IPS-NIHi11 (cell line): ENCODE measurements around the gene VEGFB.

Experiments used
- DNase-seq: peaks from one replicate; pipeline ENCODE4 v3.0.0; 2012; ENCODE audit warnings: mixed read lengths, low spot score

Gene VEGFB, protein sequence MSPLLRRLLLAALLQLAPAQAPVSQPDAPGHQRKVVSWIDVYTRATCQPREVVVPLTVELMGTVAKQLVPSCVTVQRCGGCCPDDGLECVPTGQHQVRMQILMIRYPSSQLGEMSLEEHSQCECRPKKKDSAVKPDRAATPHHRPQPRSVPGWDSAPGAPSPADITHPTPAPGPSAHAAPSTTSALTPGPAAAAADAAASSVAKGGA

DNA sequence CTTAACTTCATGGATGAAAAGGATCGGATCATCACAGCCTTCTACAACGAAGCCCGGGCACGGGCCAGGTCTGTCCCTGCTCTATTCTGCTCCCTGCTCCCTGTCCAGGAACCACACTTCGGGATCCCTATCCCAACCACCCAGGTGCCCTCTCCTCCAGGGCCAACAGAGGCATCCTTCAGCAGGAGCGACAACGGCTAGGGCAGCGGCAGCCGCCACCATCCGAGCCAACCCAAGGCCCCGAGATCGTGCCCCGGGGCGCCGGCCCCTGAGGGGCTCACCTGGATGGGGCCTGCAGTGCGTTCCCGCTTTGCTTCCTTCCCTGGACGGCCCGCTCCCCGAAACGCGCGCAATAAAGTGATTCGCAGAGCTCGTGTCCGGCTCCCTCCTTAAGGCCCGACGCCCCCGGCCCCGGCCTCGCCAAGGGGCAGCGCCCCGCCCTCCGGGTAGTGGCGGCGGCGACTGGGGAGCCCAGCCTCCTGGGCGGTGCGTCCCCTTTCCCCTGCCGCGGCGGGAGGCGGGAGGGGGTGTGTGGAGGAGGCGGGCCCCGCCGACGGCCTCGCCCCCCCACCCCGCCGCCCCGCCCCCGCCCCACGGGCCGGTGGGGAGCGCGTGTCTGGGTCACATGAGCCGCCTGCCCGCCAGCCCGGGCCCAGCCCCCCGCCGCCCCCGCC lies at the start of gene VEGFB:
VEGFB (plus strand) TSS at position 672 of the 674 bp plus-strand sequence. CDS start 250 bp downstream, outside the sequence.
- peak; percentile 54 for DNase-seq

DNA sequence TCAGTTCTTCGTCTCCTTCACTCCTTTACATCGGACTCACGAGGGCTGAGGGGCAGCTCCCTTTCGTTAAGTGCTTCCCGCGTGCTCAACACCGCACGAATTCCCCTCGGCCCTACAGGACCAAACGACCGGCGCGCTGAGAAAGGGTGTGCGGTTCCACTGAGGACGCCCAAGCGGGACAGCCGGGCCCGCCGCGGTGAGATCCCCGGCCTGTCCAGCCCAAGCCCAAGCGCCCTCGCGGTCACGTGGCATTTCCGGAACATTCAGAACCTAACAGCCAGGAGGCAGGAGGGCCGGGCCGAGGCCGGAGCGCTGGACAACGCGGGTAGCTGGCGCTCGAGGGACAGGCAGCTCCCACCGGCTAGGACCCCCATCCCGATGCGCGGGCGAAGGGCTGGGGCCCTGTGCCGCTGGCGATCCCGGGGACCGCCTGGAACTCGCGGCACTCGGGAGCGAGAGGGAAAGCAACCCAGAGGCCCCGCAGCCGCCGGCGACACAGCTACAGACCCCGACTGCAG lies 49.1 kb upstream of the VEGFB start:
- DNase-seq = no peak

DNA sequence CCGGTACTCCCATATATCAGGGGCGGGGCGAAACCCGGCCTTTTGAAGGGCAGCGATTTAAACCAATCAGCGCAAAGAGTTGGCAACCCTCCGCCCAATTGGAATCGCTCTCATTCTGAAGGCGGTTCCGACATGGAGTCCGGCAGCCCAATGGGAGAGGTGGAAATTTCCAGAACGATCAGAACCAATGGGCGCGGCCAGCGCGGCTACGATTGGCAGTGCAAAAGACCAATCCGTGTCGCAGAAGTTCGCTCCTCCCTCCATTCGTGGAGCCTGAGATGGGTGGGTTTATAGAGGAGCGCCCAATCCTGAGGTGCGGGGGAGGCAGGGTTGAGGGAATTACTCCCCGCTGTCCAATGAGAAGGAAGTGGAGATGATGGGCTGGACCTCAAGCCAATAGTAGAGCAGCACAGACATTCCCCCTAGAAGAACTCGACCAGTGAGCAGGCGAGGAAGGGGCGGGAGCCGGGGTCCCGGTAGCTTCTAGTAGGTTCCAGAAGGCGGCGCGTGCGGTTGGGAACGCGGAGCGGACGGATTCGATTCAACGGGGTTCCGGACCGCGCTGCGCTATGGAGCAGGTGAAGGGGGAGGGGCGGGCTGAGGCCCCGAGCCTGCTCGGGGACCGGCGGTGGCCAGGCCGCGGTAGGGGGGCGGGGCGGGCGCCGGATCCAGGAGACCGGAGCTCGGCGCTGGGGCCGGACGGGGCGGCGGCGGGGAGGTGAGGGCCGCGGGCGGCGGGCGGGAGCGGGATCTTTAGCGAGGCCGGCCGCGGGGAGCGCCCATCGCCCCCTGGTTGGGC lies 48.5 kb upstream of the VEGFB start, which contains the start of gene STIP1:
STIP1 (plus strand) TSS at position 479 of the 799 bp plus-strand sequence; CDS start at position 570, 91 bp downstream.
- peak; percentile 94 for DNase-seq

DNA sequence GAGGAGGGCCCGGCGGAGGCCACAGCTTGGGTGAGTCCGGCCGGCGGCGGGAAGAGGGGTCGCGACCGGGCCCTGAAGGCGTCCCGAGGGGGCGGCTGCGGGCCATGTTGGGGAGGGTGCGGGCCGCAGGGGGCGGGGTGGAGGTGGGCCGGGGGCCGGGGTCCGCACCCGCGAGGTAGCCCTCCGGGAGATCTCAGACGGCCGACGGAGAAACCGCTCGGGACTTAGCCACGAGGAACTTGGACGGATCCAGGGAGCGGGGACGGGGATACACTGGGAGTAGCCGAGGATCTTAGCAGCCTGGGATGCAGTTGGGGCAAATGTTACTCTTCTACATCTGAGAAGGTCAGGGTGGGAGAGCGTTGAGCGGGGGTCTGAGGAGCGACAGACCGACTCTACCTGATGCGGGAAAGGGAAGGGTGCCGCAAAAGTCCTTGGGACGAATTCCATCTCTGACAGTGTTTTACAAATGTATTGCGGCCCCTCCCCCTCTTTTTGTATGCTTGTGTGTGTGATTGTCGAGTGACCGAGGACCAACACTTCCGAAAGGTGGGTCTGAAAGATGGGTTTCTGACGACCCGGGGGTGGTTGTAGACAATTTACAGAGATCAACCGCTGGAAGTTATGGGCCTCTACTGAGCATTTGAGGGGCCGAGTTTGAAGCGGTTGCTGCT lies 47.8 kb upstream of the VEGFB start:
- DNase-seq = no peak

DNA sequence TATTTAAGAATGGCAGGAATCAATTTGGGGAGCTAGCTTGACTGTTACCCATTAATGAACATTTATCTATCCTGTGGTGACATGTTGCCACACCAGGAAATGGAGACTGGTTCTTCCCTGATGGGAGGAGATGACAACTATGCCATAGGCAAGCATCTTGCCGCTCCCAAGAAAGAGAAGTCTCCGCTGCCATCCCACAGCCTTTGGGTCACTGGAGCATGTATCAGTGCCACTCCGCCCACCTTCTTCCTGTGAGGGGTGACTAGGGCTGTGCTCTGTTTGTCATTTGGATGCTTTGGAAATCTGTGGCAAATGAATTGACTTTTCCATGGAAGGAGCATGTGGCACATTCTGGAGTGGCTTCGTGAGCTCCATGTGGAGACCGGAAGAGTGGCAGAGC lies 42.0 kb upstream of the VEGFB start:
- no peak for DNase-seq

DNA sequence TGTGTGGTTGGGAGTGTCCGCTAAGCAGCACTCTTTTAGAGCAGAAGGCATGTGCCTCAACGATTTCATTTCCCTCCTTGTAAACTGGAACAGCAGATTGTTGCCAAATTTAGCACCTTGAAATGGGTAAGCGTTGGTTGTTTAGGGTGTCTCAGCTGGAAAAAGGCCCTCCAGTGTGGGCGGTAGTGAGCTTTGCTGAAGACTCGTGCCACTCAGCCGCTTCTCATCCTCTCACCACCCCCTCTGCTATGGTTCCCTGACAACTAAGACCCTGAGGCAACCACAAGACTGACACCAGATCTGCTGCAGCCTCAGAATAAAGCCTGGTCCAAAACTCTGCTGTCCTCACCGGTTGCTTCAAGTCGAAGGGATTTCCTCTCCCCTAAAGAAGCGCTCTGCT lies 37.8 kb upstream of the VEGFB start:
- DNase-seq = no peak

DNA sequence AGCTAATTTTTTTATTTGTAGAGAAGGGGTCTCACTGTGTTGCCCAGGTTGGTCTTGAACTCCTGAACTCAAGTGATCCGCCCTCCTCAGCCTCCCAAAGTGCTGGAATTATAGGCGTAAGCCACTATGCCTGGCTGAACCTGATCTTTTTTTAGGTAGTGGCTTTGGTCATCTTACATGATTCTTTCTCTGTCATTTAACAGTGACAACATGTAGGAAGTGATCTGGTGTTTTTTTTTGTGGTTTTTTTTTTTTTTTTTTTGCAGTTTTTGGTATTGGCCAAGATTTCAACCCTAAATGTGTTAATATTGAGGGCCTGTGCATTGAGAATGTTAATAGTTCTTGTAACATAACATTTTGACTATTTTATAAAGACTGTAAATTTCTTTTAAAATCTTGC lies 35.9 kb upstream of the VEGFB start:
- no peak for DNase-seq

DNA sequence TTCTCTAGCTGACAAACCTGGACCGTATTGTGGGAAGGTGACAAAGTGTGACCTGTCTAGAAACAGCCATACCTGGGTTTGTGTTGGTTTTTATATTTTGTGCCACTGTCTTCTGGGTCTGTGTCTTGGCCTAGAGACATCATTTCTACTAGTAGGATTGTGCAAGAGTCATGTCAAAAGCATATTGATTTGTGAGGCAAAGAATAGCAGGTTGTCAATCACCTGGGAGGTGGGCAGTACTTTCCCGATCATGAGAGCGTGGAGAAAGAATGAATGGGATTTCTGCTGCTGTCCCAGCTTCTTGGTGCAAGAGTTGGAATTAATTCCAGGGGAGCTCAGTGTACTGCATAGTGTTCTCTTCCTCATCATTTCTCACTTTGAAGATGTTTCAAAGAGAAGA lies 32.8 kb upstream of the VEGFB start:
- DNase-seq = no peak

DNA sequence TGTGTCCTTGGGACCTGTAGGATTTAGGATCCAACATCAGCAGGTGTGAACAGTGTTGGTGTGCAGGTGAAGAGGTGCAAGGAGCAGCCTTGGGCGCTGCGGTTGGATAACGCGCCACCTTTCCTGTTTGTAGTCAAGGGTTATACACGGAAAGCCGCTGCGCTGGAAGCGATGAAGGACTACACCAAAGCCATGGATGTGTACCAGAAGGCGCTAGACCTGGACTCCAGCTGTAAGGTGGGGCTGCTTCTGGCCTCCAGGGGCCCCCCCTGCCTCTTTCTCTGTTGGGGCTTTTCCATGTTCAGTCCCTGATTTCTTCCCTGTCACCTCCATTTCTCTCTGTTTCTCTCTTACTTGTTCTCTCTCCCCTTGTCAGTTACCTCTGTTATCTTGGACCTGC lies 31.4 kb upstream of the VEGFB start:
- no peak for DNase-seq

DNA sequence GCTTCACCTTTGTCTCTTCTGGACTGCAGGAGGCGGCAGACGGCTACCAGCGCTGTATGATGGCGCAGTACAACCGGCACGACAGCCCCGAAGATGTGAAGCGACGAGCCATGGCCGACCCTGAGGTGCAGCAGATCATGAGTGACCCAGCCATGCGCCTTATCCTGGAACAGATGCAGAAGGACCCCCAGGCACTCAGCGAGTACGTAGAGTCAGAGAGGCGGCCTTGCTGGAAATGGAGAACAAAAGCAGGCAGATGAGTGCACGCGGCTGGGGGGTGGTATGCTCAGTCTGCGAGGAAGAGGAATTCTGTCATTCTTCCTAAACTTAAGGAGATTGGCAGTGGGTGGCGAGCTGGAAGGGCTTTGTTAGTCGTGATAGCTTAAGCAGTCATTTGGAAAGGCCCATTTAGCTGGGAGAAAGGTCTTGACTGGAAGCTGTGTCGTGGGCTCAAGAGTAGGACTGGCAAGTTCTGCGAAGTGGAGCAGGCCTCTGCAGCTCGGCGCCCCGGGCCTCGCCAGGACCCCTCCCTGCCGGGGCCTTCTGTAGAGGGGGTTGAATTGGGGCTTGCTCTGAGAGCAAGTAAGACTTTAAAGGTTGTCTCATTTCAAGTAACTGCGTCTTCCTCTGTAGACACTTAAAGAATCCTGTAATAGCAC lies 30.8 kb upstream of the VEGFB start:
- DNase-seq = peak; percentile 26

GRCh38 chr11:64204080-64204440 lies 30.3 kb upstream of the VEGFB start:
- peak; percentile 12 for DNase-seq

- DNase-seq = peak; percentile 92
Observed at GRCh38 chr11:64204464-64204989, 29.9 kb upstream of the VEGFB start.

DNA sequence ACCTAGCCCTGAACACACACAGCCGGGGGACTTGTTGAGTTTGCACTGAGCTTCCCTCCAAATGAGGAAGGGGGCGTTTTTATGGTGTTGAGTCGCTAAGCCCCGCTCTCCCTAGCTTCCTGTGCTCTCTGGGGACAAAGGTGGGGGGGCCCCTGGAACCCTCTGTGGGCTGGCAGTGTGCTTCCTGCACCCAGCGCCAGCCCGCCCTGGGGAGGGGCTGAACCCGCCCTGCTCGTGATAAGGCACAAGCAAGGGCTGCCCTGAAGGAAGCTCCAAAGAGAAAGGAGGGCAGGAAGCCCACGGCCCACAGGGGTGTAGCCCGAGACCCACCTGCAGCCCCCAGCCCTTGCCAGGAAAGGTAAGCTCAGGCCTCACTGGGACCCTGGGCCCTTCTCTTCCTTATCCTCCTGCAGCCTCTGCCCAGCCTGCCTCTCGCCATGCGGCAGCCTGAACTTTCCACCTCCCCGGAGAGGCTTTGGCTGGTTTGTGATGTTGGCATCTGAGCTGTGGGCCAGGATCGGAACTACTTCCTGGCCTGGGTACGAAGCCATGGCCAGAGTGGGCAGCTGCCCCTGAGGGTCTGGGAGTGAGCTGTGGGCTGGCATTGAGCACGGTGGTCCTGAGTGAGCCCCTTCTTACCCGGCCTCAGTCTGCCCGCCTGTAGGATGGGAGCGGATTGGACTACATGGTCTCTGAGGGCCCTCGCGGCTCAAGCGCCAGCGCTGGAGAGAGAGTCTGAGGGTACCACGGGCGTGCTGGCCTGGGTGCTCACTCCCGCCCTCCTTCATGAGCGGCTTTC lies 27.7 kb upstream of the VEGFB start, which contains the start of gene FERMT3:
FERMT3 (plus strand) TSS at position 265 of the 799 bp plus-strand sequence. CDS start 644 bp downstream, outside the sequence.
- DNase-seq = peak; percentile 14

DNA sequence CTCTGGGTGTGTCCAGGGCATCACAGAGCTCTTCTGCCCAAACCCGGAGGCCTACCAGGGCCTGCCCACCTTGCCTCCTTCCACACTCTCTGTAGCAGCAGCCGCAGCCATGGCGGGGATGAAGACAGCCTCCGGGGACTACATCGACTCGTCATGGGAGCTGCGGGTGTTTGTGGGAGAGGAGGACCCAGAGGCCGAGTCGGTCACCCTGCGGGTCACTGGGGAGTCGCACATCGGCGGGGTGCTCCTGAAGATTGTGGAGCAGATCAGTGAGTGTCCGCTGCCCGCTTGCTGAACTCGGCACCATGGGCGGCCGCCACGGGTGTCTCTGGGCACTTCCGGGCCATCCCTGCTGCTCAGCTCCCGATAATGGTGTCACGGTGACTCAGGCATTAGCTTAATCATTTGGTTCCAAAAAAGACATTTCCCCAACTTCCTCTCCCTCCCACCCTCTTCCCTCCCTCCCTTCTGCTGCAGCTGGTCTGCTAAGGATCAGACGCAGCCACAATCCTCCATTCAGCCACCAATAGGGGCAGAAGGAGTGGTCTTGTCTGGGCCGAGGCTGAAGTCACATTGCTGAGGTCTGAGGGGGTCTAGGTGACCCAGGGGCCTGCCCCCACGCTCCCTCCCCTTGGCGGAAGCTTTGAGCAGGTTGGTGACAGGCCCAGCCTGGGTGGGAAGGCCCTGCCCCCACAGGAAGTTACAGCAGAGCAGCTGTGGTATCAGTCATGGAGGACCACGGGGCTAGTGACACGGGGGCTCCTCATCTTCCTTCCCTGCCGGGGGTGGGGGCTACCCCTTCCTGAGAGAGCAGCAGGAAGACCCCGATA lies 26.9 kb upstream of the VEGFB start:
- DNase-seq = peak; percentile 35

DNA sequence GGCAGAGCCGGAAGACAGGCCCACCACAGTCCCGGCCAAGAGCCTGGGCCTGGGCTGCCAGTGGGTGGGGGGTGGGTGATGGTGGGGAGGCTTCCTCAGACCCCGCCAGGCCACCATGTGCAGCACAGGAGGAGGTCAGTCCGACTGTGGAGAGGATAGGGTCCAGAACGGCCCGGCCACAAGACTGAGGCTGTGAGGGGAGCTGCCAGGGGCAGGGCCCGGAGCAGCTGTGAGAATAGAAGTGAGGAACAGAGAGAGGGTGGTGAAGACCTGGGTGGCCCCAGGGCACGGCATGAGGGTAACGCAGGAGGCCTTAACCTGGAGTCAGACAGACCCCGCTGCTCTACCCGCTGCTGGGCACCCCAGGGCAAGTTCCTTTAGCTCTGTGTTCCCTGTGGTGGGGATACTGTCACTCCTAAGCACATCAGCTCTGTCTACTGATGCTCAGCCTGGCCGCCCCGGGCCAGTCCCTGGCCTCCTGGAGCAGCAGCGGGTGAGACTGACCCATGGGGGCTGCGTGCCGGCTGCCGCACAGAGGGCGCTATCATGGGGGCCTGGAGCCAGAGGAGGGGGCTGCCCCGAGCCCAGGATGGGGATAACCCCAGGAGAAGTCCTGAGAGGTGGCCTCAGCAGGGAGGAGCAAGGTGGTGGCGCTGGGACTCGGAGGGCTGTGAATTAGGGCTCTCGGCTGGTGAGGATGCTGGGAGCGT lies 26.1 kb upstream of the VEGFB start:
- no peak for DNase-seq

- no peak for DNase-seq
Observed at GRCh38 chr11:64208796-64209562, 25.4 kb upstream of the VEGFB start.

DNA sequence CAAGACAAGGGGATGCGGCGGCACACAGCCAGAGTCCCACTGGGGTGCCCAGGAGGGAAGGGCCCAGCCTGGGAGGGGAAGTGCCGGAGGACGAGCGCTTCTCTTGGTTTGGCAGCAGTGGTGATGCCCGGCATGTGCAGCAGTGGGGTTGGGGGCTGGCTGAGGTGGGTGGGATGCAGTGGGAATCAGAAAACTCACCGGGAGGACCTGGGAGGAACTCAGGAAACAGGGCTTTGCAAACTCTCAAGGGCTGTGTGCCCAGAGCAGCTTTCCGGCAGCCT lies 24.9 kb upstream of the VEGFB start:
- peak; percentile 17 for DNase-seq

DNA sequence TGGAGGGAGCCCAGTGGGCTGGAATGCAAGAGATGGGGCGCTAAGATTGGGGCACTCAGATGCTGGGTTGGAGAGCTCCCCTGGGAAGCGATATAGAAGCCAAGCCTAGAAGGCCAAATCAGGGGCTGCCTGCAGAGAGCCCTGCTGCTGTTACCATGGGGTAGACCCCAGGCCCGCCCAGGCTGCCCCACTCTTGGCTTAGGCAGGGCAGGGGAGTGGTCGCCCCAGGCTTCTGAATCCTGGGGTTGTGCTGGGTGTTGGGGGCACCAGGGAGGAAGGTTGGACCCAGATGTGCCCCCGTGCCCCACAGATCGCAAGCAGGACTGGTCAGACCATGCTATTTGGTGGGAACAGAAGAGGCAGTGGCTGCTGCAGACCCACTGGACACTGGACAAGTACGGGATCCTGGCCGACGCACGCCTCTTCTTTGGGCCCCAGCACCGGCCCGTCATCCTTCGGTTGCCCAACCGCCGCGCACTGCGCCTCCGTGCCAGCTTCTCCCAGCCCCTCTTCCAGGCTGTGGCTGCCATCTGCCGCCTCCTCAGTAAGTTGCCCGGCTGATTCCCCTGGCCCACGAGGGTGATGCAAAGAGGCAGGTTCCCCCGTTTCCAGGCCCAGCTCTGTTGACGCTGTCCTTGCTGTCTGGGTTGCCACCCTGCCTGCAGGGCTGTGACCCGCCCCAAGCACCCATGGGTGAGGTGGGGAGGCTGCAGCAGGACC lies 23.9 kb upstream of the VEGFB start:
- no peak for DNase-seq
